Activated naive CD4-positive, alpha-beta T cell treated with anti-CD3 and anti-CD28 coated beads for 36 hours (primary cell): ENCODE results near the gene FUT9. TPM values are rescaled to one million over a fixed set of nuclear protein-coding genes. Genes with fewer than 3 reads are reported as not detected.

Experiments used
- CTCF ChIA-PET: fragments of 350-600 bp; sonication (Branson Sonifier 250); formaldehyde crosslinking; loops from one replicate; lab custom pipeline; 2021; ENCODE audit warnings: antibody characterized with exemption; lab: Charles Lee
- DNase-seq: peaks from one replicate; pipeline ENCODE4 v3.0.0-alpha.2; 2020
- H3K27ac Mint-ChIP-seq: one replicate; pipeline ENCODE4 v1.8.0; 2021; ENCODE audit warnings: mild to moderate bottlenecking, mixed read lengths
- H3K27me3 Mint-ChIP-seq: one replicate; pipeline ENCODE4 v1.8.0; 2021; ENCODE audit warnings: low read depth, mixed read lengths
- H3K36me3 Mint-ChIP-seq: one replicate; pipeline ENCODE4 v1.8.0; 2021; ENCODE audit warnings: low read depth, mixed read lengths
- H3K4me1 Mint-ChIP-seq: one replicate; pipeline ENCODE4 v1.8.0; 2021; ENCODE audit warnings: low read depth, mixed read lengths
- H3K4me3 Mint-ChIP-seq: one replicate; pipeline ENCODE4 v1.8.0; 2021; ENCODE audit warnings: mild to moderate bottlenecking, moderate library complexity, mixed read lengths
- H3K9me3 Mint-ChIP-seq: one replicate; pipeline ENCODE4 v1.8.0; 2021; ENCODE audit warnings: mixed read lengths
- intact Hi-C: fragments of 100-400 bp; cut with micrococcal nuclease; formaldehyde crosslinking; loops from one replicate; pipeline ENCODE4 v1.15.1; 2023
- total RNA-seq, 2 experiments: library from RNA; stranded (reverse); gene quantifications; one replicate each; pipeline ENCODE4 v1.2.3, GENCODE V29; 2021

The FUT9 gene
- total RNA-seq, 2 experiments from 2014 or later, result not detected

GRCh38 chr6:96196633-96197032 lies 180.9 kb downstream of the FUT9 start:
- Mint-ChIP-seq H3K27me3 (no peaks in the 10 kb centered on the region), H3K27ac (no peak overlapping the region)
- CTCF ChIA-PET, result no interaction called here

GRCh38 chr6:96197241-96197640 lies 181.5 kb downstream of the FUT9 start:
- intact Hi-C loops, result no loop called here
- H3K27ac Mint-ChIP-seq, result no peak overlapping the region
- no peaks in the 10 kb centered on the region for H3K36me3 Mint-ChIP-seq
- H3K9me3 Mint-ChIP-seq, result peaks cover 9% of the 10 kb centered on the region
- DNase-seq, result no peak
- no peaks in the 10 kb centered on the region for H3K4me1 Mint-ChIP-seq
- no peaks in the 10 kb centered on the region for H3K27me3 Mint-ChIP-seq
- H3K4me3 Mint-ChIP-seq, result no peak overlapping the region
- CTCF ChIA-PET, result no interaction called here

More at GRCh38 chr6:96196633-96197032, 180.9 kb downstream of the FUT9 start:
- H3K36me3 Mint-ChIP-seq, result no peaks in the 10 kb centered on the region
- H3K4me3 Mint-ChIP-seq, result no peak overlapping the region
- intact Hi-C loops, result no loop called here
- peaks cover 9% of the 10 kb centered on the region for H3K9me3 Mint-ChIP-seq
- H3K4me1 Mint-ChIP-seq, result no peaks in the 10 kb centered on the region
- DNase-seq, result no peak

- H3K9me3 Mint-ChIP-seq, result peaks cover 4% of the 10 kb centered on the region
- H3K36me3 Mint-ChIP-seq, result no peaks in the 10 kb centered on the region
- no peak overlapping the region for H3K4me3 Mint-ChIP-seq
- no peaks in the 10 kb centered on the region for H3K4me1 Mint-ChIP-seq
- H3K27ac Mint-ChIP-seq, result no peak overlapping the region
- no peak for DNase-seq
- CTCF ChIA-PET, result no interaction called here
- no peaks in the 10 kb centered on the region for H3K27me3 Mint-ChIP-seq
- intact Hi-C loops, result no loop called here
Measured at GRCh38 chr6:96202571-96202970, 186.8 kb downstream of the FUT9 start.

- intact Hi-C loops, result no loop called here
- no peaks in the 10 kb centered on the region for H3K9me3 Mint-ChIP-seq
Measured at GRCh38 chr6:96211341-96211740, 195.6 kb downstream of the FUT9 start.

DNA sequence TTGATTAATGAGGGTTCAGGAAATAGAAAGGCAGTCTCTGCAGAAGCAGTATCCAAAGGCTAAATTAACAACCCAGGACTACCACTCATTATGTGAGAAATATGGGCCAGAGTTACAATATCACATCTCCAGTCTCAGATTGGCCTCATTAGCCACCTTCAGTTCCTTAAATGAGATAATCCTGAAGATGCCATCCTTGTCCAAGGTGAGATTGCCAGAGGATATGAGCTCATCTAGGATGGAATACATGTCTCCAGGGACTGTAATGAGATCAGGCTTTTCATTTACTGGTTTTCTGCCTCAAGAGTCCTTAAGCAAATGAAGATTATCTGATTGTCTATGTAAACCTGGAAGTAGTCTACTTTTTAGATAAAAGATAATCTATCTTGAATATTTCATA lies 196.3 kb downstream of the FUT9 start:
- Mint-ChIP-seq H3K9me3 (no peaks in the 10 kb centered on the region), H3K36me3 (no peaks in the 10 kb centered on the region), H3K27ac (no peak overlapping the region), H3K4me1 (no peaks in the 10 kb centered on the region), H3K4me3 (no peak overlapping the region), H3K27me3 (no peaks in the 10 kb centered on the region)
- DNase-seq, result no peak
- intact Hi-C loops, result no loop called here
- CTCF ChIA-PET, result no interaction called here

More at GRCh38 chr6:96211341-96211740, 195.6 kb downstream of the FUT9 start:
- no peak overlapping the region for H3K27ac Mint-ChIP-seq
- CTCF ChIA-PET, result no interaction called here
- no peaks in the 10 kb centered on the region for H3K36me3 Mint-ChIP-seq
- no peaks in the 10 kb centered on the region for H3K27me3 Mint-ChIP-seq
- H3K4me3 Mint-ChIP-seq, result no peak overlapping the region
- no peaks in the 10 kb centered on the region for H3K4me1 Mint-ChIP-seq
- no peak for DNase-seq

DNA sequence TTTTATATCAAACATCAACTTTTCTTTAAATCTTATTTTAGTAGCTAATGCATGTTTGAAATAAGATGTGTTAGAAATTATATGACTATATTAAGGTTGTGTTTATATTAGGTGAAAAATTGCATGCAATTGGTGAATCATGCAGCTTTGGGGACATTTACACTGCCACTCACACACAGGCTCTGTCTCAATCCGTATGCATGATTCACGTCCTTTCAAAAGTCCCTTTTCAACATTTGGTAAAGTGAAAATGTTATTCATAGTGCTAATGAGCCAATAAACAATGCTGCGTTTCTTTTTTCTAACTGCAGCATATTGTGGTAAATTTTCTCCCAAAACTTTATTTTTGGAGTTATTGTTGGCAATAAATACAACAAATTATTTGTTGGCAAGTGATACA lies 198.0 kb downstream of the FUT9 start:
- Mint-ChIP-seq H3K4me1 (no peaks in the 10 kb centered on the region), H3K9me3 (no peaks in the 10 kb centered on the region), H3K4me3 (no peak overlapping the region), H3K27ac (no peak overlapping the region), H3K36me3 (no peaks in the 10 kb centered on the region), H3K27me3 (no peaks in the 10 kb centered on the region)
- no peak for DNase-seq
- CTCF ChIA-PET, result no interaction called here
- intact Hi-C loops, result no loop called here

GRCh38 chr6:96223695-96224094 lies 207.9 kb downstream of the FUT9 start:
- no peak for DNase-seq
- Mint-ChIP-seq H3K27me3 (no peaks in the 10 kb centered on the region), H3K9me3 (peaks cover 4% of the 10 kb centered on the region), H3K27ac (no peak overlapping the region), H3K4me3 (no peak overlapping the region), H3K36me3 (no peaks in the 10 kb centered on the region), H3K4me1 (no peaks in the 10 kb centered on the region)
- intact Hi-C loops, result no loop called here
- CTCF ChIA-PET, result no interaction called here

DNA sequence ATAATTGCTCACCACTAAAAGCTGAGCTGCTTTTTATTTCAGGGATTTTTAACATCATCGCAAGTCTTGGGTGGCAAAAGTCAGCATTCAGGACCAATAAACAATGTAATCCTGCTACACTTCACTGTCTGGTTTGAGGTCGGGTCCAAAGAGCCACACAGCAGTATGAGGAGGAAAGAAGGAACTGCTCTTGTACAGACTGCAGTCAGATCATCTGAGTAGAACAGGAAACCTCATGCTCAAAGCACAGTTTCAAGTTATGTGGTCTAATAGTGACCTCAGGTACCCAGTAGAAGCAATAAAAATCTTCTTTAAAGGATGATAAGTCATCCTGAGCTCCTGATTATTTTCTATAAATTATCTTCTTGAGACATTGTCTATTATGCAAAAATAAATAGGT lies 211.4 kb downstream of the FUT9 start:
- H3K4me3 Mint-ChIP-seq, result no peak overlapping the region
- CTCF ChIA-PET, result no interaction called here
- intact Hi-C loops, result no loop called here
- DNase-seq, result no peak
- no peaks in the 10 kb centered on the region for H3K9me3 Mint-ChIP-seq
- H3K27ac Mint-ChIP-seq, result no peak overlapping the region
- no peaks in the 10 kb centered on the region for H3K36me3 Mint-ChIP-seq
- H3K27me3 Mint-ChIP-seq, result no peaks in the 10 kb centered on the region
- no peaks in the 10 kb centered on the region for H3K4me1 Mint-ChIP-seq

GRCh38 chr6:96234444-96234843 lies 218.7 kb downstream of the FUT9 start:
- DNase-seq, result no peak
- Mint-ChIP-seq H3K27ac (no peak overlapping the region), H3K4me1 (no peaks in the 10 kb centered on the region), H3K9me3 (no peaks in the 10 kb centered on the region), H3K4me3 (no peak overlapping the region), H3K27me3 (no peaks in the 10 kb centered on the region), H3K36me3 (no peaks in the 10 kb centered on the region)
- intact Hi-C loops, result no loop called here
- CTCF ChIA-PET, result no interaction called here

DNA sequence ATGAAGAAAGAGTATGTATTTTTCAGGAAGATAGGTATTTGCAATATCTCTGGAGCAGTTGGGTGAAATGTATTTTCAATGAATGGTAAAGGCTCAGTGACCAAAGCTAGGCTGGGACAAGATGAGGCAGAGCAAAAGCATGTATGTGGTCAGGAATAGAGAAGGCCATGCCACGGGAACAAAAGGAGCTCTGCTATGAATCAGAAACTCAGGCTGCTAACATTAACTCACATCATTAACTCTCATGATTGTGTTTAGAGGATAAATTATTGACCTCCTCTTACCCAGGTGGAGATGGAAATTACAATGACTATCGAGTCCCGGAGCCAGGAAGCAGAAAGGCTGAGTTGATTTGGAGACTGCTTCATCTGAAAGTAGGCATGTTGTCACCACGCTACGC lies 220.2 kb downstream of the FUT9 start:
- Mint-ChIP-seq H3K36me3 (no peaks in the 10 kb centered on the region), H3K4me1 (no peaks in the 10 kb centered on the region), H3K9me3 (no peaks in the 10 kb centered on the region), H3K27ac (no peak overlapping the region), H3K4me3 (no peak overlapping the region), H3K27me3 (no peaks in the 10 kb centered on the region)
- CTCF ChIA-PET, result interaction anchor here (0.6 kb wide), 1 partner anchor 1712 kb away, joined by 5 read pairs; no protein-coding TSS in a partner anchor
- intact Hi-C loops, result no loop called here
- no peak for DNase-seq

- H3K4me1 Mint-ChIP-seq, result no peaks in the 10 kb centered on the region
- intact Hi-C loops, result no loop called here
- no peaks in the 10 kb centered on the region for H3K9me3 Mint-ChIP-seq
- DNase-seq, result no peak
- no peak overlapping the region for H3K4me3 Mint-ChIP-seq
- CTCF ChIA-PET, result interaction anchor here (0.6 kb wide), 1 partner anchor 1712 kb away, joined by 5 read pairs; no protein-coding TSS in a partner anchor
- no peaks in the 10 kb centered on the region for H3K36me3 Mint-ChIP-seq
- H3K27ac Mint-ChIP-seq, result no peak overlapping the region
- H3K27me3 Mint-ChIP-seq, result no peaks in the 10 kb centered on the region
Measured at GRCh38 chr6:96236471-96236870, 220.7 kb downstream of the FUT9 start.

DNA sequence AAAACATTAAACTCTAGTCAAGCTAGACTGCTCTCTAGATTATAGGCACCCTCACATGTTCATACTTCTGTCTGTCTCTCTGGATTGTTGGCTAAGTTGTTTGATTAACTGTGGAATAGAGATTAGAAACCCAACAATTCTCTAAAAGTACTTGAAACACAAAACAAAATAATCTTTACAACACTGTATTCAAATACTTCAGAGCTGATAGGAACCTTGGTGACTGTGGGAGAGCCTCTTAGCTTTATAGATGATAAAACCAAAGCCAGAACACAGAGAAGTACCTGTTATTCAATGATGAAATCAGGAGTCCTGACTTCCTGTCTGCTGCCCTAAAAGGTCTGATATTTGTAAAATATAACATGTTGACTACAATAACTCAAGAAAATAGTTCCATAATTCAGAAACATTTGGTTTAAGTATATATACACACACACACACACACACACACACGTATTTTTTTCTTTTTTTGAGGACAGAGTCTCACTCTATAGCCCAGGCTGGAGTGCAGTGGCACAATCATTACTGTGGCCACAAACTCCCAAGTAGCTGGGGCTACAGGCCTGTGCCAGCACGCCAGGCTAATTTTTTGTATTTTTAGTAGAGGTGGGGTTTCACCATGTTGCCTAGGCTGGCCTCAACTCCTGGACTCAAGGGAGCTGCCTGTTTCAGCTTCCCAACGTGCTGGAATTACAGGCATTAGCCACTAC lies 222.0 kb downstream of the FUT9 start:
- Mint-ChIP-seq H3K4me3 (no peak overlapping the region), H3K27me3 (no peaks in the 10 kb centered on the region), H3K36me3 (no peaks in the 10 kb centered on the region), H3K27ac (no peak overlapping the region), H3K9me3 (no peaks in the 10 kb centered on the region), H3K4me1 (no peaks in the 10 kb centered on the region)
- intact Hi-C loops, result no loop called here
- no peak for DNase-seq
- CTCF ChIA-PET, result interaction anchor here (0.9 kb wide), 1 partner anchor 24 kb away, joined by 4 read pairs; no protein-coding TSS in a partner anchor

- intact Hi-C loops, result no loop called here
- no peaks in the 10 kb centered on the region for H3K36me3 Mint-ChIP-seq
- H3K4me1 Mint-ChIP-seq, result no peaks in the 10 kb centered on the region
- H3K27me3 Mint-ChIP-seq, result no peaks in the 10 kb centered on the region
- no peaks in the 10 kb centered on the region for H3K9me3 Mint-ChIP-seq
- CTCF ChIA-PET, result no interaction called here
- H3K4me3 Mint-ChIP-seq, result no peak overlapping the region
- no peak overlapping the region for H3K27ac Mint-ChIP-seq
- no peak for DNase-seq
Measured at GRCh38 chr6:96246563-96246962, 230.8 kb downstream of the FUT9 start.
